ENCODE measurements around the gene CENPU. TPM values are rescaled to one million over a fixed set of nuclear protein-coding genes. Genes with fewer than 3 reads are reported as not detected.
A peak's percentile ranks its signal among the peaks of the same experiment; 100 is the strongest.
"Not testable (repeated sequence)": the region's sequence is repeated elsewhere in the genome, so short reads cannot be mapped to it uniquely, and the experiment has no call there.

CENPU gene
- total RNA-seq, 2 donors from 2014 or later: 48.6 to 66.4 TPM

- peaks cover 26% of the 10 kb centered on the region for H3K36me3 Mint-ChIP-seq (ENCODE audit: low read depth)
- H3K27me3 Mint-ChIP-seq: no peaks in the 10 kb centered on the region
- no peak overlapping the region for H3K27ac Mint-ChIP-seq
Observed at GRCh38 chr4:184653650-184654049, 80.2 kb downstream of the CENPU start.

DNA sequence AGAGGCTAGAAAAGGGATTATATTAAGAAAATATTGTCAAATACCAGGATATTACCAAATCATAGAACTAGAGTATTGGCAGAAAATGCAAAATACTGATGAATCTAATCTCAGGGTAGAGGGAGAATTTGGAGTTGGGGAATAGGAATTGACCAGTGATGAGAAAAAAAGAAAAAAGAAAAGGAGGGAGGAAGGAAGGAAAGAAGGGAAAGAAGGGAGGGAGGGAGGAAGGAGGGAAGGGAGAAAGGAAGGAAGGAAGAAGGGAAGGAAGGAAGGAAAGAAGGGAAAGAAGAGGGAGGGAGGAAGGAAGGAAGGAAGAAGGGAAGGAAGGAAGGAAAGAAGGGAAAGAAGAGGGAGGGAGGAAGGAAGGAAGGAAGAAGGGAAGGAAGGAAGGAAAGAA, 81.2 kb downstream of the CENPU start:
- H3K27me3 Mint-ChIP-seq: not testable (repeated sequence)

More at GRCh38 chr4:184653650-184654049, 80.2 kb downstream of the CENPU start:
- ATAC-seq (replicated peaks): no peak
- Mint-ChIP-seq H3K4me3 (no peak overlapping the region), H3K9me3 (no peaks in the 10 kb centered on the region), H3K4me1 (peaks cover 11% of the 10 kb centered on the region)

GRCh38 chr4:184651899-184652298, 82.0 kb downstream of the CENPU start:
- Mint-ChIP-seq H3K27ac (peak overlapping the region; percentile 58), H3K4me3 (no peak overlapping the region), H3K36me3 (ENCODE audit: low read depth) (peaks cover 31% of the 10 kb centered on the region), H3K4me1 (peaks cover 23% of the 10 kb centered on the region), H3K9me3 (no peaks in the 10 kb centered on the region), H3K27me3 (no peaks in the 10 kb centered on the region)
- no peak for ATAC-seq (replicated peaks)

More for the DNA sequence above, 81.2 kb downstream of the CENPU start:
- not testable (repeated sequence) for ATAC-seq (replicated peaks); H3K4me3 Mint-ChIP-seq; H3K9me3 Mint-ChIP-seq
- Mint-ChIP-seq H3K27ac (peak overlapping the region; percentile 58), H3K36me3 (ENCODE audit: low read depth) (peaks cover 29% of the 10 kb centered on the region), H3K4me1 (peaks cover 16% of the 10 kb centered on the region)

DNA sequence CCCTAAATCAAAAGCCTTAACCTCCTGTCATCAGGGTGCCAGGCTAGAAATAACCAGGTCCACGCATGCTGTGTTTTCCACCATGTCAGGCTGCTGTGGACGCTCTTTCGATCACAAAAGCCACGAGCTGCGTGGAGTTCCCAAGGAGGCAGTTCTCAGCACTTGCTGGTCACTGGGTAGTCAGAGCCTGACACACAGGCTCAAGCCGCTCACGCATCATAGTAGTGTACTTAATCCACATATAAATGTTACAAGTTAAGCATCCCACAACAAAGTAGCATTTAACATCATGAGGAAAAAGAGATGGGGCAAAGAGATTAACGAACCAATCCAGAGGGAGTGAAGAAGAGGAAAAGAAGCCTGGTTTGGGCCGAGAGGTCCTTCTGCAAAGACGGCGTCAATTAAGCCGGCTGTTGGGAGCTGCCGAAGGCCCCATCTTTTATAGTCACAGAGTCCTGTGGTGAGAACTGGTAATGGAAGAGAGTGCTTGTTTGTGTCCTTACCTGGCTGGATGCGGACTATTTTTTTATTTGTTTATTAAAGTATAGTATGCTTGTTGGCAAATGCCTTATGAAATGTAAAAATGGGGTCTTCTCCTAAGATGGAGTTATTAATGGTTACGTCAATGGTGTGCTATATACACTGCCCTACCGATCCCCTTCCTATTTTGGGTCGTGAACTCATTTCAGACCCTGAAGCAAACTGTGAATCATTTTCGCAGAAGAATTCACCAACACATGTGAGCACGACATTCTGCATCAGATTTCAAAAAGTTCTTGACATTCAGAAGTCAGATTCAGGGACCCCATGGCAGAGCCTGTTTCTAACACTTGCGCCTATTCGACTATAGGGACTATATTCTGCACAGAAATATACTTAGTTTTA, 83.7 kb downstream of the CENPU start:
- H3K27ac Mint-ChIP-seq: peak overlapping the region; percentile 81
- H3K4me3 Mint-ChIP-seq: peak overlapping the region; percentile 98
- ATAC-seq (replicated peaks): peak; percentile 34
- peaks cover 33% of the 10 kb centered on the region for H3K4me1 Mint-ChIP-seq
- H3K9me3 Mint-ChIP-seq: no peaks in the 10 kb centered on the region
- H3K27me3 Mint-ChIP-seq: no peaks in the 10 kb centered on the region
- H3K36me3 Mint-ChIP-seq (ENCODE audit: low read depth): peaks cover 39% of the 10 kb centered on the region

GRCh38 chr4:184649026-184649970, 84.6 kb downstream of the CENPU start, which contains the start of the genes CASP3 and PRIMPOL:
CASP3 (minus strand) TSS chr4:184649447; CDS start chr4:184638453, 10,994 bp downstream.
PRIMPOL (plus strand) TSS chr4:184649738; CDS start chr4:184657141, 7,403 bp downstream.
- no peaks in the 10 kb centered on the region for H3K27me3 Mint-ChIP-seq

DNA sequence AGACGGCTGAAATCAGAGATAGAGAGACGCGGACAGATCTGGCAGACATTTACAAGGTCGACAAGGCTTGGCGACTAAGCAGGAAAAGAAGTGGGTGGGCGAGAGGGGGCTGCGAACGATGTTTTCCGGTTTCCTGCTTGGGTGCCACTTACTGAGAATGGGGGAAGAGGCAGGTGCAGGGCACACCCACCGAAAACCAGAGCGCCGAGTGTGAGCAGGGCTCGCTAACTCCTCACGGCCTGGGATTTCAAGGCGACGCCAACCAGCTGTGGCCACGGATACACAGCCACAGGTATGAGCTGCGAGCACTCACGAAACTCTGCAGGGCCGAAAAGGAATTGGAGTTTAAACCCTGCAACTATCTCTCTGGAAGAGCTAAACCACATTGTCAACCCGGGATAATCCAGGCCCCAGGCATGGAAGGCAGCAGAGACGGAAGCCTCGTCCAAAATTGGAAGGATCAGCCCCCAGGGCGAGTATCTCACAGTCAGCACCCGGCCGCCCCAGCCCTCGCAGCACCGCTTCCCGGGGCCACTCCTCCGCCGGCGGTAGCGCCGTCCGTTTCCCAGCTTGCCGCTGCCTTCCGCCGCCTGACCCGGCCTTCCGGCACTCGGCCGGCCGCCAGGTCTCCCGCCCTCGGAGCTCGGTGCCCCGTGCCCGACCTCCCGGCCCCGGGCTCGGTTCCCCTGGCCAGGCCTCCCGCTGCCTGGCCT, 85.4 kb downstream of the CENPU start:
- Mint-ChIP-seq H3K4me3 (peak overlapping the region; percentile 98), H3K27ac (peak overlapping the region; percentile 96), H3K27me3 (no peaks in the 10 kb centered on the region), H3K9me3 (no peaks in the 10 kb centered on the region), H3K4me1 (peaks cover 43% of the 10 kb centered on the region), H3K36me3 (ENCODE audit: low read depth) (peaks cover 55% of the 10 kb centered on the region)
- ATAC-seq (replicated peaks): peak; percentile 23

More at GRCh38 chr4:184649026-184649970, 84.6 kb downstream of the CENPU start, which contains the start of the genes CASP3 and PRIMPOL:
- peak; percentile 89 for ATAC-seq (replicated peaks)
- peak within 1 kb of the TSS; percentile 96 for H3K27ac Mint-ChIP-seq
- H3K9me3 Mint-ChIP-seq: no peaks in the 10 kb centered on the region
- peaks cover 48% of the 10 kb centered on the region for H3K36me3 Mint-ChIP-seq (ENCODE audit: low read depth)
- peaks cover 38% of the 10 kb centered on the region for H3K4me1 Mint-ChIP-seq
- peak within 1 kb of the TSS; percentile 98 for H3K4me3 Mint-ChIP-seq

- H3K27ac Mint-ChIP-seq: peak overlapping the region; percentile 96
- H3K9me3 Mint-ChIP-seq: no peaks in the 10 kb centered on the region
- H3K36me3 Mint-ChIP-seq (ENCODE audit: low read depth): peaks cover 59% of the 10 kb centered on the region
- H3K4me1 Mint-ChIP-seq: peaks cover 43% of the 10 kb centered on the region
- peak overlapping the region; percentile 98 for H3K4me3 Mint-ChIP-seq
- no peak for ATAC-seq (replicated peaks)
- no peaks in the 10 kb centered on the region for H3K27me3 Mint-ChIP-seq
Observed at GRCh38 chr4:184648054-184648312, 85.9 kb downstream of the CENPU start.

DNA sequence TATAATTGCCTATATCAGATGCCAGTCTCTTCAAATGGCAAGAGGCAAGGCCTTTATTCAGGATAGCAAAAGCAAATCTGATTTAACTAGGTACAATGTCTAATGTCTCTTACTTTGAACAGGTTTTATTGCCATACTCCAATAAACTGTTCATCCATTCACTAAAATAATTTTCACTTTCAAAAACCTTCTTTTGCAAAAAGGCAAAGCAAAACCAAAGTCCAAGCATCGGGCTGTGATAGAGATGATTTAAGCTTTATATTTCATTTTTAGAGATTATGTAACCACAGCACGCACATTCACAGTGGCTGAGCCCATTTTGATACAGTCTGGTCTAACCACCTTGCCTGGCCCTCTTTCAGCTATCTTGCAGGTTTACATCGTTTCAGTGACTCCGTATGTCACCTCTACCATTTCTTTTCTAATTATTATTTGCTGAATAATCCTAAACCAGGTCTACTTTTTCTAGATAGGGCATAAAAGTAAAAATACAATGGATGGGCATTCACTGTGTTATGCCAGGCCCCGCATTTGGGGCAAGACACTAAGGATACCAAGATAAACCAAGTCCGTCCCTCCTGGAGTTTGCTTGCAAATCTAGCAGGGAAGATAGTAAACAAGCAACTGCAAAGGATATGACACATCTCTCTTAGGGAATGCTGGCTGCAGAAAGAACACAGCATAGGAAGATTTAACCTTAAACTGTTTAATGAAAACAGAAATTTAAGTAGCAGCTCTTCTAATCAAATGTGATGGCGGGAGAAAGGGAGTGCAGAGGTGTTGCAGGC, 86.4 kb downstream of the CENPU start:
- no peaks in the 10 kb centered on the region for H3K9me3 Mint-ChIP-seq
- ATAC-seq (replicated peaks): no peak
- H3K36me3 Mint-ChIP-seq (ENCODE audit: low read depth): peaks cover 64% of the 10 kb centered on the region
- peak overlapping the region; percentile 98 for H3K4me3 Mint-ChIP-seq
- peaks cover 43% of the 10 kb centered on the region for H3K4me1 Mint-ChIP-seq
- H3K27me3 Mint-ChIP-seq: no peaks in the 10 kb centered on the region
- H3K27ac Mint-ChIP-seq: peak overlapping the region; percentile 96

DNA sequence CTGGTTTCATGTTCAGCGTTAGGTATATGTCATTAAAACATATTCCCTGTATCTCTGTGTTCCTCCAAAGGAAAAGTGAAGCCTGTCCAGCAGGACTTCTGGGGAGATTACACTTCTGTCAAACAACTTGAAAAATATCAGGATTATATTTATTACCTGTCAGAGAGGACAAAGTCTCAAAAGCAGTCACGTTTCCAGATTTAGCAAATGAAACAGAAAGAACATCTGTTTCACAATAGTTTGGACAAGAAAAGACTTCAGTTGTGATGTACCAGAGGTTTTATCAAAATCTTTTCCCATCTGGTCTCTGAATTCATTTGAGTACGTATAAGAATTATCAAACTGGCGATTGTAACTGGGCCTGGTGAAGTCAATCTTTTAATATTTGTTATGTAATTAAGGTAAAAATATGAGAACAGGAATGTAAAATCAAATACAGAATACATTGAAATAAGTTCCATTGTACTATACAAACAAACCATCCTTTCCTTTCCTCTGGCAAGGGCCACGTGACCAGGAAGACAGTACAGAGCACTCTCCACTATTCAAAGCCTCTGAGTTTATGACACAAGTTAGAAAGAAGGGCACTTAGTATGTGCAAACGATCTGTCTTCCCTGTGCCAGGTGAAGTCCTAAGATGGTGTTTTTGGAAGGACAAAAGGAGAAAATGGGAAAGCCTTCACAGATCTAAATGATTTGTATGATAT, 87.8 kb downstream of the CENPU start:
- H3K4me3 Mint-ChIP-seq: peak overlapping the region; percentile 98
- H3K4me1 Mint-ChIP-seq: peaks cover 42% of the 10 kb centered on the region
- no peaks in the 10 kb centered on the region for H3K9me3 Mint-ChIP-seq
- H3K36me3 Mint-ChIP-seq (ENCODE audit: low read depth): peaks cover 78% of the 10 kb centered on the region
- H3K27me3 Mint-ChIP-seq: no peaks in the 10 kb centered on the region
- ATAC-seq (replicated peaks): no peak
- peak overlapping the region; percentile 23 for H3K27ac Mint-ChIP-seq

GRCh38 chr4:184644553-184645307, 89.2 kb downstream of the CENPU start:
- H3K36me3 Mint-ChIP-seq (ENCODE audit: low read depth): peaks cover 87% of the 10 kb centered on the region
- peak overlapping the region; percentile 98 for H3K4me3 Mint-ChIP-seq

More at GRCh38 chr4:184644553-184645307, 89.2 kb downstream of the CENPU start:
- ATAC-seq (replicated peaks): no peak
- Mint-ChIP-seq H3K4me1 (peaks cover 45% of the 10 kb centered on the region), H3K27ac (peak overlapping the region; percentile 43), H3K9me3 (no peaks in the 10 kb centered on the region), H3K27me3 (no peaks in the 10 kb centered on the region)

All from activated T-helper 17 cell treated with anti-CD3 and anti-CD28 coated beads, Interleukin-2, amount 50 U/mL, for 72 hours (primary cell).